Right ventricle myocardium inferior (tissue), 1 donor: ENCODE results near the gene MORN5. TPM values are rescaled to one million over a fixed set of nuclear protein-coding genes. Genes with fewer than 3 reads are reported as not detected.

Experiments
- ATAC-seq: fragments of 200-7000 bp; cut with Tn5 transposase; one replicate; pipeline ENCODE4 v1.9.1; 2020; ENCODE audit warnings: mild to moderate bottlenecking, moderate library complexity
- DNase-seq: peaks from one replicate; pipeline ENCODE4 v3.0.0; 2021; ENCODE audit errors: missing footprints
- intact Hi-C: fragments of 100-400 bp; cut with DNase I; formaldehyde crosslinking; loops from one replicate; pipeline ENCODE4 v1.11.0; 2022
- total RNA-seq: library from RNA; stranded (reverse); fragmentation: NEBNext Ultra II Directional; extraction: Animal tissue kit (Norgen Biotek cat#: 25700); gene quantifications from one replicate; pipeline ENCODE4 v1.2.1, GENCODE V29; 2021
- donor health status: DM: no; HTN: yes; CAD: no; lungs with severe emphysema.

Gene MORN5
- total RNA-seq, 1 donor from 2014 or later, result not detected

DNA sequence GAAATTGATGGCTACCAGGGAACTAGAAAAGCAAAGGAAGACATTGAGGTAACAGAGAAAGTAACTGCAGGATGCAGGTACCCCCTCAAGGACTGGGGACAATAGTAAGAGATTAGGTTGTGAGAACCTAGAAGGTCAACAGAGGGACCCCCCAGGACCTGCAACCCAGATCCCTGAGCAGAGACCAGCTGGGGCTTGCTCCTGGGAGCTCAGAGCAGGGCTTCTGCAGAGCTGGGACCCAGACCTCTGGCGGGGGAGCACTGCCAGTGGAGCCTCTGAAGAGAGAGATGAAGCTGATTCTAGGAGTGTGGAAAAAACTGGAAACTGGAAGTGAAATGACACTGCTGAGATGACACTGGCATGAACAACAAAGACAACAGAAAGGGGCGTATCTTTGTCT lies 17.2 kb downstream of the MORN5 start:
- ATAC-seq, result no peak
- no peak for DNase-seq
- intact Hi-C loops, result no loop called here

DNA sequence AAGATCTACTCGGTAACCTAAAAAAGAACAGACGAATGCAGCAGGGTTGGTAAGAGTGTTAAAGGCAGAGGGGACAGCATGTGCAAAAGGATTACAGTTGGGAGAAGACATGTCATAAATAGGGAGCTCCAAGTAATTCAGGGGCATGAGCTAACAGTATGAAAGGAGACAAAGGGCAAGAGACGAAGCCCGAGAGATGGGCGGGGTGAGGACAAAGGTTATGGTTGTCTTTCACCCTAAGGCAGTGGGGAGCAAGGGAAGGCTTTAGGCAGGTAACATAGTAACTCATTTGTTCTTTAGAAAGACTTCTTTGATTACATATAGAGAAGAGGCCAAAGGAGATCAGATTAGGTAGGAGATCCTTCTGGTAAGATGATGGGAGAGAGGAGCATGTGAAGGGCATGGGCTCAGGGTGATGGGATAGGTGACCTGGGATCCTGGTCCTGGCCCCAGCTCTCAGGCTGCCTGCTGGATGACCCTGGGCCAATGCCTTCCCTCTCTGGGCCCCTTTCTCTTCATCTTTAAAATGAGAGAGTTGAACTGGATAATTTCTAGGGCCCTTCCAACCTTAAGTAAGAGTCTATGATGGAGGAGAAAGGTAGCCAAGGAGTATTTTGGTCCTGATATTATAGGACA lies 19.5 kb downstream of the MORN5 start:
- intact Hi-C loops, result no loop called here
- DNase-seq, result no peak
- no peak for ATAC-seq

DNA sequence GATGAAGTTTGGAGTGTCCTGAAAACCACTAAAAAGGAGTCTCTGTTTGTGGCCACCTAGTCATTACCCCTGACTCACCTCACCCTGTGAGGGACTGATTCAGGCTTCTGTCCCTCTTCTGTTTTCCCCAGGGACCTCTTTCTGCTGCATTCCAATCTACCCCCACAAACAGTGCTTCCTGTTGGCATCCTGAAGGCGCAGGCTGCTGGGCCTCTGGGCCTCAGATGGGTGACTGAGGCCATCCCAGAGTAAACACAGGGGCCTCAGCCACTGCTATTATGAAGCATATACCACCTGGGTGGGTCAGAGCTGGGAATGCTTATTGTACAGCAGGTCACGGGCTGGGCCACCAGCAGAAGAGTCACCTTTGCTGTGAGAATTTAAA lies 20.0 kb downstream of the MORN5 start:
- intact Hi-C loops, result no loop called here
- DNase-seq, result no peak
- no peak for ATAC-seq

DNA sequence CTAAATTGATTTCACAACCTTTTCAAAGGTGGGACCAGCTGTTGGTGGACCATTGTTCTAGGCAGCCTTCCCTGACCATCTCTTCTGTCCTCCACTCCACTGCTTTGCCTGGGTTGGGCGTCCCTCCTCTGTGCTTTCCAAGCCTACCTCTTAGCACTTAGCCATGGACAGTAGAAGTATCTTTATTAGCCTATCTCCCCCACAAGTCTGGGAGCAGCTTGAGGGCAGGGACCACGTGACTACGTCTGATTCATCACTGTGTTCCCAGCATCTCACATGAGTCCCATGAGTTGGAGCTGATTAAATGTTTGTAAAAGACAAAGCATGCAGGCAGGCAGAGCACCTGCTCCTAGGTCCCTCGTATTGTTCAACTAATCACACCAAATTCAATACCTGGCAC lies 20.9 kb downstream of the MORN5 start:
- intact Hi-C loops, result no loop called here
- ATAC-seq, result no peak
- DNase-seq, result no peak

DNA sequence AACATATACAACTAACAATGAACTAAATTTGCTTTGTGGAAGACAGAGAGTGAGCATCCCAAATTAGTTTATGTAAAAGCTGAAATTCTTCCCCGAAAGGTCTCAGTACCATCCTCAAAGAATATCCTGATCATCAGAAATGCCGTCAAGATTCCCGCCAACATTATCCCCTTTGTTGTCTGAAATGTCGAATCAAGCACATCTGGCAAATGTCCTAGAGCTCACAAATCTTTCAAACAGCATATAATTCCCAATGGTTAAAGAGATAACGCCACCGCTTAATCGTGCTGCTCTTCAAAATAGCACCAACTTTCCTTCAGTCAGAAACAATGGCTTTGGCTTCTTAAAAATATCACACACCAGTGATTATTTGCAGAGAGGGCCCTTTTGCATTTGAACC lies 23.8 kb downstream of the MORN5 start:
- ATAC-seq (no peak), DNase-seq (no peak)
- intact Hi-C loops, result no loop called here

DNA sequence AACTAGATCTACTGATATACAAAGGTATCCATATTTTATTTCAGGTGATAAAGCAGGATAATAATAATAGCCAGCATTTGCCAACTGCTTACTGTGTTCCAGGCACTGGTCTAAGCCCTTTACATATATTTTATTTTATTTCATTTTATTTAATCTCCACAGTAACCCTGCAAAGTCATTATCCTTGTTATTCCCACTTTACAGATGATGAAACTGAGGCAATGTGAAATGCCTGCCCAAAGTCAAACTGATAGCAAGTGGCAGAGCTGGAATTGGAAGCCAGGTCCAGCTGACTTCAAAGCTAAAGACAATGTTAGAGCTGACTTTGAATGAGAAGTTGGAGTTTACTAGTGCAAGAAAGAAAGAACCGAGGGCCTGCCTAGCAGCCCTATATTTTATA lies 24.8 kb downstream of the MORN5 start:
- ATAC-seq (no peak), DNase-seq (no peak)
- intact Hi-C loops, result no loop called here

DNA sequence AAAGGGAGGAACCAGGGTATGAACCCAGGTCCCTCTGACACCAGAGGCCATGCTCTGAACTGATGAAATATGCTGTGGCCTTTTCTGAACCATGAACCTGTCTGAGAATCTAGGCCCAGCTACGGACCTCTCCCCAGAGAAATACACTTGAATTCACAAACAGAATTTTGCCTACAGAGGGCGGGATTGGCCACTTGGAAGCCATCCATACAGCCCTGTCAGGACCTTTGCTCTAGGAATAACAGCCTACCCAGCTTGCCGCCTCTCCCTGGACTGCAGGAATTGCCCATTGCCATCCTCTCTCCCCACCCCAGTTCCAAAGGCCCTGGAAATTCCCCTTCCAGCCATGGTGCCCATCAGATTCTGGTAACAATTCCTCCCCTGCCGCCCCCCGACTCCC lies 26.6 kb downstream of the MORN5 start:
- intact Hi-C loops, result no loop called here
- ATAC-seq (no peak), DNase-seq (no peak)

DNA sequence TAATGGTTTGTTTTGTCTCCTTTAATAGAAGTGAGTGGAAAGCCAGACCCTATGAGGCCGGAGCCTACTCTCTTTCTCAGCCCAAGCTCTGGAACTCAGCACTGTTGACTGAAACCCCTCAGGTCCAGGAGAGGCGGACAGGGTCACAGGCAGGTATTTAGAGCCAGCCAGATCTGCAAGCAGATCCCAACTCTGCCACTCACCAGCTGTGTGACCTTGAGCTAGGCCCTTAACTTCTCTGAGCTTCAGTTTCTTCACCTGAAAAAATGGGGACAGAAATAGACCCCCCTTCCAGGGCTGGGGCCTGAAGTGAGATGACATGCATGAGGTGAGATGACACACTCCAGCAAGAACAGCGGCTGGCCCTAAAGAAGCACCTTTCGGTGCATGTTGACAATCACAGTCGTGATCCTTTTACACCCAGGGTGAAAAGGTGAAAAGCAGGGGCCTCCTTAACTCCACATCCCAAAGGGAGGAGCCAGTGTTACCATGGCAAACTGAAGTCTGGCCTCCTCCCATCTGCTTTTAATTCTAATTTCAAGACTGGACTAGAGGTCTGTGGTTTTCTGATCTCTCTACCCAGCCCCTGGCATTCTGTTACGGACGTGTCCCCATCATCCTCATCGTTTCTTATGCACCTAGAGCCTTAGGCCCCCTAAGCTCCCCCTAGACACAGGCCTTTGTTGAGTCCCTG lies 27.2 kb downstream of the MORN5 start:
- no peak for DNase-seq
- intact Hi-C loops, result no loop called here
- no peak for ATAC-seq

DNA sequence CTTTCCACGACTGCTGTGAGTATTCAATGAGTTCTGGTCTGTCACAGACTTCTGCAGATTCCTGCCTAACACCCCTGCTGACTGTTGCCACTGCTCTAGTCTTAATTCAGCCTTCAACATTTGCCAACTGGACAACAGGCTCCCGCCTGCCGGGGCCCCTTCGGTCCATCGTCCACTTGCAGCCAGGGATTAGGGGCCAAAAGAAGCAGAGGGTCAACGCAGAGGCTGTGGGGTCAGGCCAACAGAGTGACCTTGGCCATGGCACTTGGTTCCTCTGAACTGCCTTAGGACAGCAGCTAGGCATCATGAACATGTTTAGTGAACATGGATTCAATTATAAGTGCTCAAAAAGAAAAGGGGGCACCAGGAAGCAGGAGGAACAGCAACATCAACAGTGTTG lies 28.7 kb downstream of the MORN5 start:
- ATAC-seq, result no peak
- DNase-seq, result no peak
- intact Hi-C loops, result no loop called here

DNA sequence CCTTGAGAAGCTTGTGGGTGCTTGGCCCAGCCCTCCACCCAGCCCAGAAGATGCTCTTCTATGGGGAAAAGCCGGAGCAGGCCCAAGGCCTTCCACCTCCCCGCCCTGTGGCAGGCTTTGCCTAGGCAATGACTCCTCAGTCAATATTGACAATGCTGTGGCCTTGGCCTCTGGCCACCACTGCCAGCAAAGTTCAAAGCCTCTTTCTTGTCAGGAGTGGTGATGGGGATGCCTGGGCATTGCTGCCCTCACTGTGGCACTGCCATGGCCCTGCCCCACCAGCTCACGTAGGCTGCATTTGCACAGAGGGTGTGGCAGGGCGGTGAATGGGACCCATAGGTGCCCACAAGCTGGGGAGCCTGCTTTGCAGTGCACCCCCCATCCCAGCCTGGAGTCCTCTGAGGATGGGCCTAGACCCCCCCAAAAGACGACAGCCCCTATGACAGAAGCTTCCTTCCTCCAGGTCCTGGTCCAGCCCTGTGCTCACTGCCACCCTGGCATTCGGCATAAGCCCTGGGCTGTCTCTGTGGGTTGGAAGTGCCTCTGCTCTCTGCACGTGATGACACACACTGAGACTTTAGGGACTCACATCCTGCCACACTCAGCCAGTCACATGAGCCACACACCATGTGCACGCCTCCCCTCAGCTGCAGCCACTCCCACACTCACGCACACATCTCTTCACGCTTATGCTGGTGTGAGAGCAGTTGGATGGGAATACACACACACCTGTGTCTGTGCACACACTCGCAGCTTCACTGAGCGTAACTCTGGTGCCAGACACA lies 31.1 kb downstream of the MORN5 start:
- ATAC-seq, result no peak
- intact Hi-C loops, result no loop called here

DNA sequence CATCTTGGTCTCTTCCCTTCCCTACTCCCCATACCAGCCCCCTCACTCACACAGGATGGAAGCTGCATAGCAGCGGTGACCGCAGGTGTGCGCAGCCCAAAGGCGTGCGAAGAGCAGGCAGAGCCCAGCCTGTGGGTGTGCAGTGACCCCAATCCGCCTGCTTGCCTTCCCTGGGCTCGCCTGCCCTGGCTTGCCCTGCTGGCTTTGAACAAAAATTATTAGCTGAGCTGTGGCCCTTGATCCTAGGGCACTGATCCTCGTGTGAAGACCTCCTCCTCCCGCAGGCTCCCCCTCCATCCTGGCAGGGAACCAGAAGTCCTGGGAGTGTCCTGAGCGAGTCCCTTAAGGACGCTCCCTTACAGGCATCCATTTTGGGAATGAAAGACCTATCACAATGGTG lies 31.9 kb downstream of the MORN5 start:
- ATAC-seq (no peak), DNase-seq (no peak)
- intact Hi-C loops, result no loop called here

More for the DNA sequence above, 31.1 kb downstream of the MORN5 start:
- no peak for DNase-seq

DNA sequence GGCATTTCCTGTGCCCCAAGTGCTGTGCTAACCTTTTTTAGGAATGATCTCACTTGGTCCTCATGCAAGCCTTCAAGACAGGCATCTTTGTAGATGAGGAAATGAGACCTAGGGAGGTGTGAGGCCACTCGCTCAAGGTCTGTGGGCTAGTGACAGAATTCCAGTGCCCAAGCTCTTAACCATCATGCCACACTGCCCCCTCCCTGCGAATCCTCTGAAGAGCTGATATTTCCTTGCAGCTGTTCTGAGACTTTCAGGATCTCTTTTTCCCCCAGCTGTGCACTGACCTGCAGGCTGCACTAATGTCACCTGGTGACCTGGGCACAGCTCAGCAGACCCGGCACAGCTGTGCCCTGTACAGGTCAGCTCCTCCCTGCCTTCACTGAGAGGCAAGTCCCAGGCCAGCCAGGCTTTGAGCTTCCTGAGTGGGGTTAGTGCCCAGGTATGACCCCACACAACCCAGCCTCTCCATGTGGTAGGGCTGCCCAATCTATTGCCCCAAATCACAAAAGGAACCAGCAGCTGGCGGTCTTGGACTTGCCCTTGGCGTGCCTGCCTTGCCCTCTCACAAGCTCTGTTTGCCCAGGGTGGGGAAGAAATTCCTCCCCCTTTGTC lies 32.7 kb downstream of the MORN5 start:
- intact Hi-C loops, result no loop called here
- DNase-seq (no peak), ATAC-seq (no peak)

DNA sequence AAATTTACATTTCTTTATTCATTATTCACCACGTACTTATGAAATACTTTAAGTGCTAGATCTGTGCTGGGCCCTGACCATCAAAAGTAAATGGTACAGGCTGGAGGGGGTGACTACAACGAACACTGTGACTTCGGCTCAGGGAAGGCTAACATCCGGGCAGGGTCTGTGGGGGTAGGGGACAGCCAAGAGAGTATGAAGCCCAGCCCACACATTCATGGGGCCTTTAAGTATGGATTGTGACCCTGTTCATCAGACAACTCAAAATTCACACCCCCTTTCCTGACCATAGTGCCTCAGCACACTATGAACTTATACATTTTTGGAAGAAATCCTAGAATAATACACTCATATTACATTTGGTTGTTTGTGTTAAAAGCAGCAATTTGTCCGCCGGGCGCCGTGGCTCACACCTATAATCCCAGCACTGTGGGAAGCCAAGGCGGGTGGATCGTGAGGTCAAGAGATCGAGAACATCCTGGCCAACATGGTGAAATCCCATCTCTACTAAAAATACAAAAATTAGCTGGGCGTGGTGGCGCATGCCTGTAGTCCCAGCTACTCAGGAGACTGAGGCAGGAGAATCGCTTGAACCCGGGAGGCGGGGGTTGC lies 33.3 kb downstream of the MORN5 start:
- ATAC-seq (no peak), DNase-seq (no peak)
- intact Hi-C loops, result no loop called here

DNA sequence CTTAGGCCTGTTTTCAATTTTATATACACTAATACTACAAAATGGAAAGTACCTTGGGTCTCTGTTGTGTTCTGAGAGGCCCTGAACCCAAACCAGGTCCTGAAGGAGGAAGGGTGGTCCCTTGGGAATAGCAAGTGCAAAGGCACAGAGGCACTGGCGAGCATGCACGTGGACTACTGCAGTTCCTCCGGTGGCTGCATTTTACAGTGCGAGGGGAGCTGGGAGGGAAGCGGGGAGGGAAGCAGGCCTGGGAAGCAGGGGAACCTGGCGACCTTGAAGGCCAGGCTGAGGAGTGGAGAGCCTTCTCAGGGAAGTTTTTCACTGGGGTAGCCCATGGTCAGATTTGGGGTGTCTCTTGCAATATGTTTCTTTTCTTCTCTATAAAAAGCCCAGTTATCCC lies 33.9 kb downstream of the MORN5 start:
- intact Hi-C loops, result no loop called here
- ATAC-seq, result no peak
- no peak for DNase-seq

DNA sequence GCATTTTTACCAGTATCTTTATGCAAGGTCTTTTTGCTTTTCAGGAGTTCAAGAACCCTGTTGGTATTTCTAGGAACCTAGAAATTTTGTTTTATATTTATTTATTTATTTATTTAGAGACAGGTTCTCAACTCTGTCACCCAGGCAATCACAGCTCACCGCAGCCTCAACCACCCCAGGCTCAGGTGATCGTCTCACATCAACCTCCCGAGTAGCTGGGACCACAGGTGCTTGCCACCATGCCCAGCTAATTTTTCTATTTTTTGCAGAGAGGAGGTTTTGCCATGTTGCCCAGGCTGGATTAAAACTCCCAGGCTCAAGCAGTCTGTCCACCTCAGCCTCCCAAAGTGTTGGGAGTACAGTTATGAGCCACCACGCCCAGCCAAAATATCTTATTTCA lies 36.2 kb downstream of the MORN5 start:
- intact Hi-C loops, result no loop called here
- ATAC-seq, result no peak
- DNase-seq, result no peak

DNA sequence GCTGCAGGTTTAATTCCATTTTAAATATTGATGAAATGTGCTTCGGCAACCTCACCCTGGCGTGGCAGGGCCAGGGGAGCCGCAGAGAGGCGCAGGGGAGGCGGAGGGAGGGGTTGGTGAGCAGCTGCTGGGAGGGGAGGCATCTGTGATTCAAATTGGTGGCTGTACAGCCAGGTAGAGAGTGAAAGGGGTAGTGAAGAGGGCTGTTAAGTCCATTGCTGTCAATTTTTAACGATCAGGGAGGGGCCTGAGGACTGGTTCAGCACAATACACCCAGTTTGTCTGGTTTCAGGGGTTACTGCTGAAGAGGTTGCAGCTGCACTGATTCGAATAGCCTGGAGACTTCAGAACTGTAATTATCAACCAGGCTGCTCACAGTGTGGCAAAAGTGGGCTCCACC lies 37.7 kb downstream of the MORN5 start:
- intact Hi-C loops, result no loop called here
- ATAC-seq, result no peak
- DNase-seq, result no peak

DNA sequence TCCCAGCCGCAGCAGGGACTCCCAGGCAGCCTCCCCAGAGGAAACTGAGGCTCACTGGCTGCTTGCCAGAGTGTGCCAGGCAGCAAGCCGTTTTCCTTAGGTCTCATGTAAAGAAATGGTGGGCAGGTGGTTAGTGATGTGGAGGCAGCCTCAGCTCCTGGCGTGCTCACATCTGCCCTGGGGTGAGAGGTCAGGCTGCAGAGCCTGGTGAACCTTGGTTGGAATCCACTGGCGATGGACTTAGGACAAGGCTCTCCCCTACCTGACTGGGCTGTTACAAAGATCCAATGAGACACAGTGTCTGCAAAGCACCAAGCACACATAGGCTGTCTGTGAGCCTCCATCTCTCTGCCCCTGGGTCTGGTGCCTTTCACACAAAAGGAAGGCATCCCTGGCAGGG lies 38.2 kb downstream of the MORN5 start:
- ATAC-seq (no peak), DNase-seq (no peak)
- intact Hi-C loops, result no loop called here

DNA sequence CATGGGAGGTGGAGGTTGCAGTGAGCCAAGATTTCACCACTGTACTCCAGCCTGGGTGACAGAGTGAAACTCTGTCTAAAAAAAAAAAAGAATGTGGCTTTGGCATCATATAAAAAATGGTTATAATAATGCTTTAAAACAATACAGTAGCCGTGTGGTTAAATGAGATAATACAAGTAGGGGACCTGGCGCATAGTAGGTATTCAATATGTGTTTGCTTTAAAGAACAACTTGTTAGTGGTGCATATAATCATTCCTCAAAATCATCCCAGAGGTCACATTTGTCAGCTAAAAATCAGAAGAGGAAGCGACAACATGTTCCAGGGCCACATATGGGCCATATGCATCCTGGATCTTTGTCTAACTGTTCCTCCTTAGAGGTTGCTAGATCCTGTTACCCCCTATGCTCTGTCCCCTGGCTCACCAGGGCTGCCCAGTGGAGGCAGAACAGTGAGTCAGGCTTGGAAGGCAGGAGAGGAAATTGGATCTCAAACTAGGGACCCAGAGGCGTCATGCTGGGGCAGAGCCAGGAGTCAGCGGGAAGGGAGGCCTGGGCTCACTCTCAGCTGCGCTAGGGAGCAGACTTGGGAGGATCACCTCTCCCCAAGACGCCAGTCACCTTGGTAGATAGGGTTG lies 41.4 kb downstream of the MORN5 start:
- ATAC-seq (peak; percentile 58), DNase-seq (no peak)
- intact Hi-C loops, result no loop called here

DNA sequence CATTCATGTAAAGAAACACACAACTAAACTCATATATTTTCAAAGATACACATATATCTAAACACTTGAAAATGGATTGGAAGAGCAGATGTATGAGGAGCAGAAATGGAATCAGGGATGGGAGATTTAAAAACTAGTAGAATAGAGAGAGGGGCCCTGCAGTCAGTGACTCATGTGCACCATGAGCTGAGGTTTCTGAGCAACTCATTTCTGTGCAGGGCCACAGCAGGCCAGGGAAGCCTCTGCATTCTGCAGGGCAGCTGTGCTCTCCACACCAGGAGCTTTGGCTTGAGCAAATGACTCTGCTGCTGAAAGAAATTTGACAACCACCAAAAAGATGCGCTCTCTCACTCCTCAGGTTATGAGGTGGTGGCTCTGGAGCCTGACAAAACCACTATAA lies 41.9 kb downstream of the MORN5 start:
- intact Hi-C loops, result no loop called here

More for the DNA sequence above, 41.9 kb downstream of the MORN5 start:
- DNase-seq, result no peak
- no peak for ATAC-seq
